GM18909 (cell line): Measurements from ENCODE around the gene KRTAP1-4.
"Not testable (repeated sequence)": the region's sequence is repeated elsewhere in the genome, so short reads cannot be mapped to it uniquely, and the experiment has no call there.

ENCODE experiments used
- ATAC-seq: cut with Tn5 transposase; IDR thresholded peaks from one replicate; pipeline ENCODE4 v1.9.1; 2021; ENCODE audit warnings: mild to moderate bottlenecking; ENCODE audit not compliant: unreplicated experiment, poor library complexity

Gene KRTAP1-4

GRCh38 chr17:41009301-41009760 lies 20.7 kb downstream of the KRTAP1-4 start:
- no peak for ATAC-seq

DNA sequence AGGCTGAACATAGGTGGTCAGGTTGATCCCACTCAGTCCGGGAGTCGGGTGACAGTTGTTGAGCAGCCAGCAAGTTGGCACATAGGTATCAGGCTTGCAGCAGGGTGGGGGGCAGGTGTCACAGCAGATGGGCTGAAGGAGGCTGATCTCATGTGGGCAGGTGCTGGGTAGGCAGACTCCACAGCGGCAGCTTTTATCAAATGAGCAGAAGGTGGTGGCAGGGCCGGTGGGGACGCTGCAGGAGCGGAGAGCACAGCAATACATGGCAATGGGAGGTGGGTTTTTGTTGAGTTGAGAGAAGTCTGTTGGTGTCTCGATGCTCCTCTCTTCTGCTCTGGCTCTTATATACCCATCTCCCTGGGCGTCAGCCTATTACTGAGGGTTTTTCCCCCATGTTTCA lies 21.2 kb downstream of the KRTAP1-4 start, which contains the start of gene KRTAP3-1:
TSS of gene KRTAP3-1 (minus strand) at position 318 of the 400 bp plus-strand sequence. CDS start at position 264, 54 bp downstream.
- no peak for ATAC-seq

DNA sequence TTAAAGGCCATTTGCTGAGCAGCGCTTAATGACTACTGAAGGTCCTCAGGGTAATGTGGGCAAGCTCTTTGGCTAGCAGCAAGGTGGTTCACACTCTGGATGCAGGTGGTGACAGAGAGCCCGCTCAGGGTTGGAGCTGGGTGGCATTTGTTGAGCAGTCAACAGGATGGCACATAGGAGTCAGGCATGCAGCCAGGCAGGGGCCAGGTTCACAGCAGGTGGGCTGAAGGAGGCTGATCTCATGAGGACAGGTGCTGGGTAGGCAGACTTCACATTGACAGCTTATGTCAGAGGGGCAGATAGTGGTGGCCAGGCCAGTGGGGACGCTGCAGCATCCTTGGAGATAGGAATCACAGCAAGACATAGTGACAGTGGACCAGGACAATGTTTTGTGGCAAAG lies 25.6 kb downstream of the KRTAP1-4 start:
- no peak for ATAC-seq

DNA sequence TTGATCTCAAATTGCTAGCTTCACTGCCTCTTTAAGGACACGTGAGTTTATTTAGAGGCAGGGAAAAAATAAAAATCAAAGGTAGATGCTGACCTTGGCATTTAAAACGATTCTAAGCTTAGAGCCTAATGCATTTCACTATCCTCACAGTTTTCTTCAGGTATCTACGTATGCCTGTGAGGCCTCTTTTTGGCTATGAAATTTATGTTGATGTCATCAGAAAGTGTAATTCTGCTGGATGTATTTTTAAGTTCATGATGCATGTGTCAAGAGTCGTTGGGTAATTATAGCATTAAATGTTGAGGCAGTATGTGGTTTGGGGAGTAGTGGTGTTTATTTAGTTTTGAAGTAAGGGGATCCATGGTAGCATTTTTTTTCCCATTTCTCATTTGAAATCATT lies 26.1 kb downstream of the KRTAP1-4 start:
- ATAC-seq: no peak

- no peak for ATAC-seq
These were observed 27.2 kb downstream of the KRTAP1-4 start for GRCh38 chr17:41002814-41003213.

GRCh38 chr17:41001795-41002194 lies 28.2 kb downstream of the KRTAP1-4 start:
- ATAC-seq: no peak

DNA sequence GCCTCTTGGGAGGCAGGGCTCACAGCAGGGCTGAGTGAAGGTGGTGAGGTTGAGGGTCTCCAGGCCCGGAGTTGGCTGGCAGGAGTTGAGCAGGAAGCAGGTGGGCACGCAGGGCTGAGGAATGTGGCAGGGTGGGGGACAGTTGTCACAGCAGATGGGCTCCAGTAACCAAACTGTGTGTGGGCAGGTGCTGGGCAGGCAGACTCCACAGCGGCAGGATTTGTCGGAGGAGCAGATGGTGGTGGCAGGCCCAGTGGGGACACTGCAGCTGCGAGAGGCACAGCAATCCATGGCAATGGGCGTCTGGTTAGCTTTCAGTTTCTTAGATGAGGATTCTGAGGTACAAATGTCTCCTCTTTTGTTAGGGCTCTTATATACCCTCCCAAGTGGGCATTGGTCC lies 30.4 kb downstream of the KRTAP1-4 start, which contains the start of gene KRTAP3-2:
TSS of gene KRTAP3-2 (minus strand) at position 344 of the 400 bp plus-strand sequence. CDS start at position 291, 53 bp downstream.
- ATAC-seq: not testable (repeated sequence)

- ATAC-seq: no peak
These were observed 32.6 kb downstream of the KRTAP1-4 start for GRCh38 chr17:40997361-40997760.

GRCh38 chr17:40996829-40997228 lies 33.2 kb downstream of the KRTAP1-4 start:
- ATAC-seq: no peak

DNA sequence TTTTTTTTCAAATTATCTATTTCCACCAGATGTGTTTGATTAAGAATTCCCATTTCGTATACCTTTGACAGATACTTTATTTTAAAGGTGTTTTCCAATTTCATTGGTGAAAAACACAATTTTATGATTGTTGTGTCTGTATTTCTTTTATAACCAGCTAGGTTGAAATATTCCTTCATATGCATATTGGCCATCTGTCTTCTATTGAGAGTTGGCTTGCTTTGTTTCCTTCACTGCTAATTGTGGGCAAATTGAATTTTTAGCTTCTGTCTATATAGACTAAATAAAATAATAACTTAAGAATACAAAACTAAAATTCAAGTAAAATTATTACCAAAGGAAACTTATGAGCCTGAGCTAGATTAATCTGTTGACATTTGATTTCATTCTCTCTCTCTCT lies 34.9 kb downstream of the KRTAP1-4 start:
- ATAC-seq: no peak

DNA sequence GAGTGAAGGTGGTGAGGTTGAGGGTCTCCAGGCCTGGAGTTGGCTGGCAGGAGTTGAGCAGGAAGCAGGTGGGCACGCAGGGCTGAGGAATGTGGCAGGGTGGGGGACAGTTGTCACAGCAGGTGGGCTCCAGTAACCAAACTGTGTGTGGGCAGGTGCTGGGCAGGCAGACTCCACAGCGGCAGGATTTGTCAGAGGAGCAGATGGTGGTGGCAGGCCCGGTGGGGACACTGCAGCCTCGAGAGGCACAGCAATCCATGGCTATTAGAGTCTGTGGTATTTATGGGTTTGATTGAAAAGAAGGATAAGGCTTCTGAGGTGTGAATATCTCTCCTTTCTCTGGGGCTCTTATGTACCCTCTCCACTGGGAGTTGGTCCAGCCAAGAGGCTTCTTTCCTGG lies 36.2 kb downstream of the KRTAP1-4 start, which contains the start of gene KRTAP3-3:
TSS of gene KRTAP3-3 (minus strand) at position 326 of the 400 bp plus-strand sequence. CDS start at position 259, 67 bp downstream.
- ATAC-seq: no peak

GRCh38 chr17:40993084-40993483 lies 36.9 kb downstream of the KRTAP1-4 start:
- ATAC-seq: no peak

GRCh38 chr17:40992666-40993065 lies 37.3 kb downstream of the KRTAP1-4 start:
- no peak for ATAC-seq

DNA sequence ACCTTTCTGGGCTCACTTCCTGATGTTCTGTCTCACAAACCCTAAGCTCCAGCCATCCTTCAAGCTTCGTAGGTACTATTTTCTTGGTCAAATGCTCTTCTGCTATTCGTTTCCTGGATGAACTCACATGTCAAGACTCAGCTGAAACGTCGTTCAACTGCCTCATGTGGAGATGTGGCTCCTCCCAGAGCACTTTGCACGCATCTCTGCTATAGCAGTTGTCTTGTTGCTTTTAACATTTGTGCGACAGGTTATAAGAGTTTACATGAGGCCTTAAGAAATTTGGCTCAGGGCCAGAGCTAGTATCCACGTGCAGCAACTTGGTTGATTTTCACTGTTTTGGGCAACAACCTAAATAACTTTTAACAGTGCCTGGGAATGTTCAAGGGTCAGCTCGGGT lies 43.1 kb downstream of the KRTAP1-4 start:
- ATAC-seq: no peak

DNA sequence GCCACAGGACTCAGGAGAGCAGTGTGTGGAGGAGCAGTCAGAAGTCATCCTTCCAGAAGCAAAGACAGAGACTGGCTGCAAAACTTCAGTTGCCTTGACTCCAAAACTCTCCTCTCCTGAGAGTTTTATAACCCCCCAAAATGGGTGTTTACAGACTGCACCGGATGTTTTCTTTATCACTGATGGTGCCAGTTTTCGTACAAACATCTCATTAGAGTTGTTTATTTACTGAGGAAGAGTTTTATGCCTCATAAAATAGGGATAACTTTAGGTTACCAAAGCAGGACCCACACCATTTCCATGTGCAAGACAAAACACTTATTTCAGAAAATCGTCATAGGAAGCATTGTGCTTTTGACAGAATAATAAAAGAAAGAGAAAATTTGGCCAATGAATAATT lies 45.8 kb downstream of the KRTAP1-4 start, which contains the start of gene KRT40:
TSS of gene KRT40 (minus strand) at position 101 of the 400 bp plus-strand sequence. CDS start at position 48, 53 bp downstream.
- no peak for ATAC-seq

GRCh38 chr17:40981115-40981514 lies 48.9 kb downstream of the KRTAP1-4 start:
- ATAC-seq: no peak

- ATAC-seq: no peak
These were observed 49.4 kb downstream of the KRTAP1-4 start for GRCh38 chr17:40980596-40980995.

DNA sequence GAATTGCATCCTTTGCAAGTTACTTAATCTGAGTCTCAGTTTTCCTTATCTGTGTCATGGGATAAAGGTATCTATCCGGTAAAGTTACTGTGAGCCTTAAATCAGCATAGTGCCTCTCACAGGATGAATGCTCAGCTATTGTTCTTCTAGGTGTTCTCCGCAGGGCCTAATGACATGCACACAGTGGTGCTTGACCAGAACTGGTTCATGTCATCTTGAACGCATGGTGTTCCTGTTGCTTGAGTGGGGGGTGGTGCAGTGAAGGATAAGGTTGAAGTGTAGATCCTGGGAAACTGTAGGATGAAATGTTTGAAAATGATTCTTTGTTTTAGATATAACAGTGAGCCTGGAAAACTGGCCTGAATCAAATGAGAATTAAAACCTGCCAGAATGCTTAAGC lies 49.9 kb downstream of the KRTAP1-4 start:
- ATAC-seq: no peak
